Cerebellar cortex (tissue), 1 donor: ENCODE measurements around the gene CUL4A.

ENCODE experiments used
- DNase-seq: peaks from one replicate; pipeline ENCODE4 v3.0.0-alpha.2; 2015; ENCODE audit warnings: low spot score

Gene CUL4A

DNA sequence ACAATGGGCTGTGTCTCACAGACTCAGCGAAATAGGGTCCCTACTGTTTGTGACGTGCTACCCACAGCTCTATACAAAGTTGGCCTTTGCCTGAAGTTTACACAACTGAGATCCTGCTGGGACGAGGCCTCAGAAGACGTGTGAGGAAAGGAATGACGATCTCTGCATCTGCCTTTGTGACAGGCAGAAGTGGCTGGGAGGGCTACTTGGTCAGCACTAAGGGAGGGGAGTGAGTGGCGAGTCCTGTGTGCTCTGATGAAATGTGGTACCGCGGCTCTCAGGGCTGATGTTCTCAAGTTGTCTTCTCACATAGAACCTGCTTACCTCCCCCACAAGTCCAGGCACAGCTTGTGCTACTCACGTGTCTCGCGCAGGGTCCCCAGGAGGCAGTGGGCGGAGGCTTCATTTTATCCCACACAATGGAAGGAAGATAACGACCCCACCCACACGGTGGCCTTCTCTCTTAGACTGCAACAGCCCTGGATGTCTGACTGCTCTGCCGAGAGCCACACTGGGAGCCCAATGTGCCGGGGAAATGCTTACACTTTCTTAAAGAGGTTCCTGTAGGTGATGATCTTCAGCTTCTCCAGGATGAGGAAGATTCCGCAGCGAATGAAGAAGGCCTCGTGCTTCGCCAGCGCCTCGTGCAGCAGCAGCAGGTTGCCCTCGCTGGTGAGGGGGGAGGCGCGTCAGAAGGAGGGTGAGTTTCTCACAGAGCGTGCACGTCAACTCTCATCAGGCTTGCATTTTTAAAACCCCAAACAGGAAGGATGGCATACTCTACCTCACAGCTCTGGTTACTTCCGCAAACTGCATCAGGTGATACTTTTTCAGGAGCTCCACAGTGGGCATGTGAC, 29.8 kb upstream of the CUL4A start:
- DNase-seq: no peak

DNA sequence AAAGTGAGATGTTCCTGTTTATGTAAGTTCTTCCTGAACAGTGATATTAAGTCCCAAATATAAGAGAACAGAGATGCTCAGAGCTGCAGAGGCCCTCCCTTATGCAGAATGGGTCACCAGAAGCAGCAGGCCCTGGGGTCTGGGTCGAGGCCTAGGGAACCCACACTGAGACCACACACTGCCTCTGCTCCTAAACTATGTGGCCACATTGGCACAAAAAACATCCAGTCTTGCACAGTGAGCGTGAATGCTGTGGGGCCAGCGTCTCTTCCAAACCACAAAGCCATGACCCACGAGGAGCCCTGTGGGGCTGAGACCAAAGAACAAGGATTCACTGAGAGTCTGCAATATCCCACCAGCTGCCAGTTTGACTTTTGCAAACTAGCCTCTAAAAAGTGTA, 27.4 kb upstream of the CUL4A start:
- no peak for DNase-seq

DNA sequence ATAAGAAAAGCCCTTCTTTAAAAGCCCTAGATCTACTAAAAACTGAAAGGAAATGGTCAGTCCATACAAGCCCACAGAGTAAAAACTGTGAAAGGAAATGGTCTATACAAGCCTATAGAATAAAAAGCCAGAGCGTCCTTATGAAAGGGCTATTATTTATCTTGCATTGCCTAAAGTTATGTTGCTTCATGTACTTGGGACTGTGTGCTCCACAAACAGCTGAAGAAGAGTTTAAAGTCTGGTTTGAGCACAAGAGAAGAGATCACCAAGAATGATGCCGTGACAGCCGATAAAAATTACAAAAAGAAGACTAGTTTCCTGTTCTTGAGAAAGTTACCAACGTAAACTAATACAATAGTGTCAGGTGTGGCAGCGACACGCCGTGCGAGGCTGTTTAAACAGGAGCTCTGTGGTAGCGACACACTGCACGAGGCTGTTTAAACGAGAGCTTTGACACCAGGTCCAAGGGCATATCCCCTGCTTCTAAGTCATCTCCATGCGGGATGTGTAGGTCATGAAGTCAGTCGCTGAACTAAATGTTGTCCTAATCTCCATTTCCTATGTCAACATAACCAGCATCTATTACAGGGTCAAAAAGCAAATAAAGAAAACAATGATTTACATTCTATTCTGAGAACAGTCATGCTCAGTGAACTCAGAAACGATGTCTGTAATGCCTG, 25.8 kb upstream of the CUL4A start:
- no peak for DNase-seq

DNA sequence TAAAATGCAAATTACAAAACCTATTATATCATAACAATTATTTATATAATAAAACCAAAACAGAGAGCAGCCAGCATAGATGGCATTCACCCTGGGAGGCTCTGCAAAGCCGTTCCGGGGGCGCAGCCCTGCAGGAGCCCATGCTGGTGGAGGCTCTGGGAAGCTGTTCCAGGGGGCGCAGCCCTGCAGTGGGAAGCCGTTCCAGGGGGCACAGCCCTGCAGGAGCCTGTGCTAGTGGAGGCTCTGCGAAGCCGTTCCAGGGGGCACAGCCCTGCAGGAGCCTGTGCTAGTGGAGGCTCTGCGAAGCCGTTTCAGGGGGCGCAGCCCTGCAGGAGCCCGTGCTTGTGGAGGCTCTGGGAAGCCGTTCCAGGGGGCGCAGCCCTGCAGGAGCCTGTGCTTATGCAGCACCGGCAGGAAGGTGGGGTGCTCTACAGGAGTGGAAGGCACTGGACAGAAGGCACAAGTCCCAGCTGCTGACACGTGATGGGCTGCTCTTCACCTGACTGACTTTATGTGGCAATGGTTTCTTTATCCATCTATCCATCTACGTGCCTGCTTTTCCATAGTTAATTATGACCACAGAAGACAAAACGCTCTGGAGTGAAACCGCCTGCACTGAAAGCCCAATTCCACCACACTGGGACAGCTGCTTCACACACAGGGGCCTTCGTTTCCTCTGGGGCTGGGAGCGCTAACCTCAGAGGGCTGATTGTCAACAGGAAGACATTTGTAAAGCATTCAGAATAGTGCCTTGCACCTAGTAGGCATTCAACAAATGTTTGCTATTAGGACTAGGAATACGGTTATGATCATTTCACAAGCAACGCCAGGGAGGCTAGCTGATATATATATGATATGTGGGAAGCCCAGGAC, 24.6 kb upstream of the CUL4A start:
- DNase-seq: no peak

DNA sequence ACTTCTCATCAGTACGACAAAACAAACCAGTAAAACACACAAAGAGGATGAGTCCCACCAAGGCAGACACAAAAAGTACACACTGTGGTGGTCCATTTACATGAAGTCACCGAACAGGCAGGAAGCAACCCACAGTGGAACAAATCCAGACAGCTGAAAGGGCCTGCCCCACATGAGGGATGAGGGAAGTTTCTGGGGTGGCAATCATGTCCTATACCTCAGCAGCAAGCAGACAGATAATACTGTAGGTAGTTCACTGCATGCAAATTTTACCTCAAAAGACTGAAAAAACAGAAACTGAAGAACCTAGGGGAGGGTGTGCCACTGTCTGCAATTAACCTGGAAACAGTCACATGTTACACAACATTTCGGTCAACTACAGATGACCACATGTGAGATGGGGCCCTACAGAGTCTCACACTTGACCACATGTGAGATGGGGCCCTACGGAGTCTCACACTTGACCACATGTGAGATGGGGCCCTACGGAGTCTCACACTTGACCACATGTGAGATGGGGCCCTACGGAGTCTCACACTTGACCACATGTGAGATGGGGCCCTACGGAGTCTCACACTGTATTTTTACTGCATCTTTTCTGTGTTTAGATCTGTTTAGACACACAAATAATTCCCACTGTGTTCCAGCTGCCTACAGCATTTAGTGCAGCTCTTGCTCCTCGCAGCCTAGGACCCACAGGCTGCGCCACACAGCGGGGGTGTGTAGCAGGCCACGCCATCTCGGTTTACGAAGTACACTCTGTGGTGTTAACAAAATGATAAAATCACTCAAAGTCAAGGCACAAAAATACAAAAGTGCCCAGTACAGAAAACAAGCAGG, 23.1 kb upstream of the CUL4A start:
- no peak for DNase-seq

DNA sequence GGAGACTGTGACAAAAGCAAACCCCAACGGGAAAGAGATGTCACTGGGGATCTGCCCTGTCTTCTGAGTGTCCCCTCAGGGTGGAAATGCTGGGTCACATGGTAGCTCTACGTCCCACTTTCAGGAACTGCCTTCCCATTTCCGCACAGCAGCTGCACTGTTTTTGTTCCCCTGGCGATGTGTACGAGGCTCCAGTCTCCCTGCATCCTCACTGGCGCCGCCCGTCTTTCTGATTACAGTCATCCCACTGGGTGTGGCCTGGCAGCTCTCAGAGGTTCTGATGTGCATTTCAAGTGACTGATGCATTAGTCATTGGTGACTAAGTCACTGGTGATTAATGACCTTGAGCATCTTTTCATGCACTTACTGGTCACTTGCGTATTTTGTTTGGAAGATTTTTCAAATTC, 22.1 kb upstream of the CUL4A start:
- DNase-seq: no peak

DNA sequence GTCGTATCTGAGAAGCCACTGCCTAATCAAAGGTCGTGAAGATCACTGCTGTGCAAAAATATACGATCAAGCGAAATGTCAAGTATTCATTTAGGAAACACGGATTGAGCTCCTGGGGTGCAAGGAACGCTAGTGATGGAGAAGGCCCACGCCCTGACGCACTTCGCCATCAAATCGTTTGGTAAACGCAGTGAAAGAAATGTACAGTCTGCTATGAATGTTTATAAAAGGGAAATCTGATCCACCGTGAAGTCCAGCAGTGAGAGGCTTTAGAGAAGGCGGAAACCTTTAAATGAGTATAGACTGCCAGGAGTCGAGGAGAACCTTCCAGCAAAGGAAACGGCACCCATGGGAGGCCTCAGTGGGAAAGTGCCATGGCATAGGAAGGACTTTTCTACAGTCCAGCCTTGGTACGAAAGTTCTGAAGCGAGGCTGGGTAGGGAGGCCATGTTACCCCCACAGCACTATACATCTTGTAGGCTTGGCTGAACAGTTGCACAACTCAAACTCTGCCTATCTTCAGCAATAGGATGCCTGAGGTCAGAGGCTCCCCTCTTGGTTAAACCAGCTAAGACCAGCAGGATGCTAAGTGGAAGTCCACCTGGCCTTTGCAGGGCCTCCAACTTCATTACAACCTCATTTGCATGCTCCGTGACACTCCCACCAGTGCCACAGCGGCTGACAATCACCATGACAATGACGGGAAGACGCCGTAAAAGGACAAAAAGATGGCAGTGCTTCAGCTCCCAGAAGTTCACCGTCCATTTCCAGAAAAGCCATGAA, 21.3 kb upstream of the CUL4A start:
- DNase-seq: no peak

DNA sequence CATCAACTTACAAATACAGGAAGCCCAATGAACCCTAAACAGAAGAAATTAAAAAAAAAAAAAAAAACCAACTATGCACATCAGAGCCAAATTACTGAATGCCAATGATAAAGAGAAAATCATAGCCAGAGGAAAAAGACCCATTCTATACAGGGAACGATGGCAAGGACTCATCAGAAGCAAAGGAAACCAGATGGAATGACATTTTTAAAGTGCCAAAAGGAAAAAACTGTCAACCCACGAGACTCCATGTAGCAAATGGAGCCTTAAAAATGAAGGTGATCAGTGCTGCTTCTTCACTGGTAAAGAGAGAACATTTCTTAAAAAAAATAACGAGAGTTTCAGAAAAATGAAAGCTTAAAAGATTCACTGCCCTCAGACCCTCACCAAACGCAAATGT, 19.2 kb upstream of the CUL4A start:
- DNase-seq: no peak

DNA sequence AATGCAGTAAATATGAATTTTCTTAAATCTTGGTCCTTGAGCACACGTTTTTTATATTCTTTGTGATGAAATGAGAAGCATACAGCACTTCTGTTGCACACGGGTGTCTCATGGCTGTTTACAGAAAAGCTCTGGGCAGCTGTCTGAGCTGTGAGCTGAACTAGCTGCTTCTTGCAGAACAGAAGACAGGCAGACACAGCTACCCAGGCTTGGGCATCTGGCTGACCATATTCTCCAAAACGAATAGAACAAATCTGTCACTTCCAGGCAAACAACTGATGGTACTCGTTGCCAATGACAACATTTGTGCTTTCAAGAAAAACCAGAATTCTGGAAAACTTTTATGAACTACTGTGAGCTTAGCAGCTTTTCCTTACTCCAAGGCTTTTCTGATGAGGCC, 17.1 kb upstream of the CUL4A start:
- DNase-seq: no peak

DNA sequence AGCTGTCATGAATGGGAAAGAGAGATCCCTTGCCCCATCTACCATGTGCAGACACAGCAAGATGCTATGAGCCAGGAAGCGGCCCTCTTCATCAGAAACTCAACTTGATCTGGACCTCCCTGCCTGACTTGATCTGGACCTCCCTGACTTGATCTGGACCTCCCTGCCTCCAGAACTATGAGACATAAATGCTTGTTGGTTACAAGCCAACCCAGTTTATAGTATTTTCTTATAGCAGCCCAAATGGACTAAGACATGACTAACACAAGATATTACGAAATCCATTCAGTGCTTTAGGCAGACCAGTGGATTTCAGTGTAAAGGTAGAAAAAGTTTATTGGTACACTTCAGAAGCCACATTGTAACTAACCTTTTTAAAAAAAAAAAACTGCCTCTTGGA, 16.5 kb upstream of the CUL4A start:
- DNase-seq: no peak

DNA sequence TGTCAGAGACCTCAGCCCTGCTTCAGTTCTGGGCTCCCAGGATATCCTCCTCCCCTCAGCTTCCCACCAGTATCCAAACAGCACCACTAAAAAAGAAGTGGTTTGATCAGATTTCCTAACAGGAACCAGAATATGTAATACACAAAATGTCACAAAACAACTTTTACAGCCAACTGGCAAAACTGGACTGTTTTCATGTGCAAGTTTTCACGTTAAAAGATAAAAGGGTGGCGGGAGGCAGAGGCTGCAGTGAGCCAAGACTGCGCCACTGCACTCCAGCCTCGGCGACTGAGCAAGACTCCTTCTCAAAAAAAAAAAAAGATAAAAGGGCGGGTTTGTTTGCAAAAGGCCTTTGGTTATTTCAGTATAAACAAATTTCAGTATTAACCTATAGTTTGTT, 14.1 kb upstream of the CUL4A start:
- DNase-seq: no peak

DNA sequence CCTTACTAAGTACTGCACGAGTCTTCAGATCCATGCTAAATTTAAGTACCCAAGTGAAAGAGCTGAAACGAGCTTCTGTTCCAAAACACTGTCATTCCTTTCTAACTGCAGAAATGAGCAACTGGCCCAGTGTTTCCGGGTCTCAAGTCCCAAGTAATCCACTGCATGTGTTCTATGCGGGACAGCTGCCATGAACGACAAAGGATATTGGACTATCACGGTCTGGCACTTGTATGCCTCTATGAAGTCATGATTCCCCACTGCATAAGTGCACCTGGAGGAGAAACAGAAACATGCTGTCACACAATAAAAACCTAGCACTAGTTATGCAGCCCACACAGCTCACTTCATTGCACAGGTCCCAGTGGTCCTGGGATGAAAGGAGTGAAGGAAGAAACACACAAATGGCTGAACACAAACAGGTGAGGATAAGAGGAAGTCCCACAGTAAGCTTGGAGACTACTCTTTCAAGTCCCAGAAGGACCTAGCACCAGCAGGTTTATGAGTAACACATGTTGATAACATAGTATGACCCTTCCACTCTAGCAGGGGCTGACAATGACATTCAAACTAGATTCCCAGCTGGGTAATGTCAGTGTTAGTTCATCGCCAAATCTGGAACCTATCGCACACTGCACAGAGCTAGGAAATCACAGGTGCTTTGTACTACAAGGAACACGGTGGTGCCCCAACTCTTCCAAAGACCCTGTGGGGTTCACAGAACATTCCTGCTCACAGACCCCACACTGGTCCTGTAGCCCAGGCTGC, 12.3 kb upstream of the CUL4A start:
- no peak for DNase-seq

DNA sequence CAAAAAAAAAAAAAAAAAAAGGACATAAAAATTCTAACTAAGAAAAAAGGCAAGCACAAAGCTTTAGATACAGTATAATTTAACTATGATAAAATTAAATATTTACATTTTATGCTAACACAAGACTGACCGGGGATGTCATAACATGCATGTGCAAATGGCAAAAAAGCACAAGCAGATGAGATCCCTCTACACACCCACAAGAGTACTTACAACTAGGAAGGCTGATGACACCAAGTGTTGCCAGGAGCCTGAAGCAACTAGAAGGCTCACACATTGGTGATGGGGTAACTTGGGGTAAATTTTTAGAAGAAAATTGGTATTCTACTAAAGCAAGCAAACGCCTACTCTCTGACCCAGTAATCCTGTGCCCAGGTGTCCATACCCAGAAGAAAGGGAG, 7.6 kb upstream of the CUL4A start:
- no peak for DNase-seq

DNA sequence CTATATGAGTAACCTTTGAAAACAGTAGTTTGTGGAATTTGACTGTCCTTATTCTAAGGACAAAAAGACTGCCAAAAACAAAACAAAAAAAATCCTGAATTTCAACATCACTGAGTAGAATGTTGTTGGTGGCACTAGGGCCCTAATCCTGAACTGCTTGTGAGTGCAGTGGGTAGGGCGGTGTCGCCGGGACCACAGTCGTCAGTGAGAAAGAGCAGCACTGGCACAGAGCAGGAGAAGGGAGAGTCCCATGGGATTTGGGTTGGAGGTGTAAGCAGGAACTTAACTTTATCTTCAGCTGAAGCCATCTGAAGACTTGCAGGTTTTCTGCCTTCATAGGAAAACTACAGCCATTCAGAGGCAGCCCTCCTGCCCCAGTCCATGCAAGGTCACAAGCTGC, 6.5 kb upstream of the CUL4A start:
- no peak for DNase-seq

DNA sequence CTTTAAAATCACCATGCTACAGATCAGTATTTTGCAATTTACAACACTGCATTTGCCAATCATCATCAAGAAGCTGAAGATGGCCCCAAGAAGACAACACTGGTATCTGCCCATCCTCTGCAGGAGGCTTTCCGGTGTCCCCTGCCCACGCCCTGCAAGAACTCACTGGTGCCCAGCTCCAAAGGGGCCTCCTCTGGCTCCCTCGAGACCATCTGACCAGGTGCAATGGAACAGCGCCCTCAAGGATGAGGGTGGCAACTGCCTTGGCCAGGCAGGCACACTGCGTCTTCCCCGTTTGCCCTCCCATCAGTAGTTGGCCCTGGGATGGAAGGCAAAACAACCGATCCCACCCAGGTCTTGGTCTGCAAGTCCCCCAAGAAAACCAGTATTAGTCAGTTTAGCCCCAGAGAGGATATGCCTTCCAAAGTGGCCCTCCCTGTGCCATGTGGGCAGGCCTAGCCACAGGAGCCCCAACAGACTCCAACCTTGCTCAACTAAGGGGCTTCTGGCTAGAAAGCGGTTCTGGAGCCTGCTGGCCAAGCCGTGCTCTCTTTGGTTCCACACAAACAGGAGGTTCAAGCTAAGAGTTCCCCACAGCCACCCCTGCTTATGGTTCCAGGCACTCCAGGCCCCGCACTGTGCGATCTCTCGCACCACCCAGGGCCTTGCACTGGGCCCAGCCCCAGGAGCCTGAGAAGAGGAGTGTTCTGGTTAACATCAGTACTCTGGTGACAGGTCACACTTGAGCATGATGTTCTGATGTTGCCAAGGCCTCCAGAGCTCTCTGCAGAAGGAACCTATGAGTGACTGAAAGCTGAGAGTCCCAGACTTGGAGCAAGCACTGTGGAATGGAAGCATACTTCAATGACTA, 5.7 kb upstream of the CUL4A start:
- no peak for DNase-seq

DNA sequence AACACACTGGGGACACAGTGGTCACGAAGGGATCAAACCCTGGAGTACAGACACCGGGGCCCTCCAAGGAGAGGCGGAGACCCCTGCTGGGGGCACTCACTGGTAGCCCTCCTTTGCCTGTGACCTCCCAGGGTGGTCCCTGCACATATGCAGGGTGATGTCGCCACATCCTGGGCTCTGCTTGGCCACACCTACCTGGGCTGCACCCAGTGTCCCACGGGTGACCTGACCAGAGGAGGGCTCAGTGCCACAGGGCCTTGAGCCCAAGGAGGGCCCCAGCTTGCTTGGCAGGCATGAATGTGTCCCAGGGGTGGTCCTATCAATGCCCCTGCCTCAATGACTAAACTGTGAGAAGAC, 5.1 kb upstream of the CUL4A start:
- no peak for DNase-seq

DNA sequence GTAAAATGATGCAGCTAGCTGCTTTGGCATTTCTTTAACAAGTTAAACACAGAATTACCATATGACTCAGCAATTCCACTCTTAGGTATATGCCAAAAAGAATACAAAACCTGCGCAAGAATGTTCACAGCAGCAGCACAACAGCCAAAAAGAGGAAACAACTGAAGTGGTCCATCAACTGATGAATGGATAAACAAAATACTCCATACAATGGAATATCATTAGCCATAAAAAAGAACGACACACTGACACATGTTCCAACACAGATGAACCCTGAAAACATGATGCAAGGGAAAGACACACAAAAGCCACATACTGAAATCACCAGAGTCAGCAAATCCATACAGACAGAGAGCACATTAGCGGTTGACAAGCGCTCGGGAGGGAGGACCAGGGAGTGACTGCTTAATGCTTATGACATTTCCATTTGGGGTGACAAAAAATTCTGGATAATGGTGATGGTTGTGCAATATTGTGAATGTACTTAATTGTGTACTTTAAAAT, 3.9 kb upstream of the CUL4A start:
- DNase-seq: no peak

DNA sequence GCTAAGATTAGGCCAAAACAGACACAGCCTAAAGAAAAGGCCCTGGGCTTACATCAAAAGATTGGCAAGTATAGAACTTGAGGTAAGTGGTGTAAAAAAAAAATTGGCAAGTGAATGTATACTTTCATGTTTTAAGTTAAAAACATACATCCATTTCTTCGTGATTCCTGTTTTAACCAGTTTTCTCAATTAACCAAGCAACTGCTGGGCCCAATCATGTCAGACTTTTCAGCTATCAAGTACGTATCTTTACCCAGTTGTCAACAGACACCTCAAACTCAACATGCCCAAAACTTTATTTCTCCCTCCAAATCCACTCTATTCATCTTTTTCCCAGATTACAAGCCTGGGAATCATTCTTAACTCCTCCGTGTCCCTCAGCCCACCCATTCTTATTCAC, 2.0 kb upstream of the CUL4A start:
- DNase-seq: no peak

DNA sequence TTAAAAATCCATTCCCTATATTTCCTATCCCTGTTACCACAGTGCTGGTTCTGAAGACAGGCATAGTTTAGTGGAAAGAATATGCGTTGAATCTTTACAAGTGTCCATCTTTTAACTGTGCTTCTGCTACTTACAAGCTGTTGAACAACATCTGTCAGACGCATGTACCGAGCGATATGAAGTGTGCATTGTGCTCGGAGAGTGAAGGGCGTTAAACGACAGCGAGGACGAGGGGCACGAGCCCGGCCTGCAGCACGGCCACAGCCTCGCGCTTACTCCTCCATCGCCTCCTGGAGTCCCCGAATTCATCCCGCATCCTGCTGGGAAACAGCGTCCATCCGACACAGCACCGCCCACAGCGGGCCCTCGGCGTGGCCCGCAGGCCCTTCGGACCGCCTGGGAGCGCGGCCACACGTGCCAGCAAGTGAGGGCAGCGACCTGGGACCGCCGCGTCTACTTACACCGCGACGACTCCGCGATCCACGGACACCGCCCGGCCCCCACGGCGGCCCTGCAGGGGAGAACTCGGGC, 1.5 kb upstream of the CUL4A start:
- DNase-seq: peak; percentile 20
